ENCODE results near the gene KCNK13.

DNA sequence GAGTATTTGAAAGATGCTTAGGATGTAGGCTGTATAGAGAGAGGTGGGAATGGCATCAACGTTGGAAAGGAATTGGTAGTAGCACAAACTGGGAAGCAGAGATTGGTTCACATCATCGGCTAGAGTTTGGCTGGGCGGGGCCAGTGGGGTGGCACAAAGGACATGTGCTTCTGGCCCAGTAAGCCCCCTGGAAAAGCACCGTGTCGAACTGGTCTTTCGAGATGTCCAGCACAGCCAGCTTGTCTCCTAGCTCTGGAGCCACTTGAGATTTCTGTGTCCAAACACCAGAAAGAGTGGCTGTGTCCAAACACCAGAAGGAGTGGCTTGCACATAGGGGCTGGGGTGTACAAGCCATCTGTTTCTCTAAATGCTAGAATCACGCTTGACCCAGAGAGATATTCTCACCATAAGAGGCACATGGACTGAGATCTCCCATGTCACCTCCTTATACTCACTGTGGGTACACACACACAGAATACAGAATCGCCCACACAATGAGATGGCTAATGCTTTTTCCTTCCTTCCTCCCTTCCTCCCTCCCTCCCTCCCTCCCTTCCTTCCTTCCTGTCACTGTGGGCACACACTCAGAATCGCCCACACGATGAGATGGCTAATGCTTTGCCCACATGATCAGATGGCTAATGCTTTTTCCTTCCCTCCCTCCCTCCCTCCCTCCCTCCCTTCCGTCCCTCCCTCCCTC, 41.8 kb upstream of the KCNK13 start:
- TF ChIP-seq, protein P1, sequence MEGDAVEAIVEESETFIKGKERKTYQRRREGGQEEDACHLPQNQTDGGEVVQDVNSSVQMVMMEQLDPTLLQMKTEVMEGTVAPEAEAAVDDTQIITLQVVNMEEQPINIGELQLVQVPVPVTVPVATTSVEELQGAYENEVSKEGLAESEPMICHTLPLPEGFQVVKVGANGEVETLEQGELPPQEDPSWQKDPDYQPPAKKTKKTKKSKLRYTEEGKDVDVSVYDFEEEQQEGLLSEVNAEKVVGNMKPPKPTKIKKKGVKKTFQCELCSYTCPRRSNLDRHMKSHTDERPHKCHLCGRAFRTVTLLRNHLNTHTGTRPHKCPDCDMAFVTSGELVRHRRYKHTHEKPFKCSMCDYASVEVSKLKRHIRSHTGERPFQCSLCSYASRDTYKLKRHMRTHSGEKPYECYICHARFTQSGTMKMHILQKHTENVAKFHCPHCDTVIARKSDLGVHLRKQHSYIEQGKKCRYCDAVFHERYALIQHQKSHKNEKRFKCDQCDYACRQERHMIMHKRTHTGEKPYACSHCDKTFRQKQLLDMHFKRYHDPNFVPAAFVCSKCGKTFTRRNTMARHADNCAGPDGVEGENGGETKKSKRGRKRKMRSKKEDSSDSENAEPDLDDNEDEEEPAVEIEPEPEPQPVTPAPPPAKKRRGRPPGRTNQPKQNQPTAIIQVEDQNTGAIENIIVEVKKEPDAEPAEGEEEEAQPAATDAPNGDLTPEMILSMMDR (conservative IDR thresholded peaks at IDR 0.05; ENCODE audit: low read depth, low read length): no peak
- no peak for TF ChIP-seq EZH2 (IDR thresholded peaks at IDR 0.05; ENCODE audit: borderline replicate concordance, low read depth, low read length, poor library complexity, severe bottlenecking)

All from A673 (cell line).